ENCODE measurements around the gene NDUFS3. TPM values are rescaled to one million over a fixed set of nuclear protein-coding genes. Genes with fewer than 3 reads are reported as not detected.

NDUFS3 gene
- total RNA-seq, 1 donor = 66.1 TPM

- no peak for DNase-seq (ENCODE audit: low read depth)
- no peak overlapping the region for H3K4me3 ChIP-seq (ENCODE audit: low read depth, low read length)
- TF ChIP-seq, protein P1, sequence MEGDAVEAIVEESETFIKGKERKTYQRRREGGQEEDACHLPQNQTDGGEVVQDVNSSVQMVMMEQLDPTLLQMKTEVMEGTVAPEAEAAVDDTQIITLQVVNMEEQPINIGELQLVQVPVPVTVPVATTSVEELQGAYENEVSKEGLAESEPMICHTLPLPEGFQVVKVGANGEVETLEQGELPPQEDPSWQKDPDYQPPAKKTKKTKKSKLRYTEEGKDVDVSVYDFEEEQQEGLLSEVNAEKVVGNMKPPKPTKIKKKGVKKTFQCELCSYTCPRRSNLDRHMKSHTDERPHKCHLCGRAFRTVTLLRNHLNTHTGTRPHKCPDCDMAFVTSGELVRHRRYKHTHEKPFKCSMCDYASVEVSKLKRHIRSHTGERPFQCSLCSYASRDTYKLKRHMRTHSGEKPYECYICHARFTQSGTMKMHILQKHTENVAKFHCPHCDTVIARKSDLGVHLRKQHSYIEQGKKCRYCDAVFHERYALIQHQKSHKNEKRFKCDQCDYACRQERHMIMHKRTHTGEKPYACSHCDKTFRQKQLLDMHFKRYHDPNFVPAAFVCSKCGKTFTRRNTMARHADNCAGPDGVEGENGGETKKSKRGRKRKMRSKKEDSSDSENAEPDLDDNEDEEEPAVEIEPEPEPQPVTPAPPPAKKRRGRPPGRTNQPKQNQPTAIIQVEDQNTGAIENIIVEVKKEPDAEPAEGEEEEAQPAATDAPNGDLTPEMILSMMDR (IDR thresholded peaks at IDR 0.05; ENCODE audit: insufficient read depth, low read depth, low read length) = no peak
Measured at GRCh38 chr11:47592251-47592650, 13.4 kb downstream of the NDUFS3 start.

DNA sequence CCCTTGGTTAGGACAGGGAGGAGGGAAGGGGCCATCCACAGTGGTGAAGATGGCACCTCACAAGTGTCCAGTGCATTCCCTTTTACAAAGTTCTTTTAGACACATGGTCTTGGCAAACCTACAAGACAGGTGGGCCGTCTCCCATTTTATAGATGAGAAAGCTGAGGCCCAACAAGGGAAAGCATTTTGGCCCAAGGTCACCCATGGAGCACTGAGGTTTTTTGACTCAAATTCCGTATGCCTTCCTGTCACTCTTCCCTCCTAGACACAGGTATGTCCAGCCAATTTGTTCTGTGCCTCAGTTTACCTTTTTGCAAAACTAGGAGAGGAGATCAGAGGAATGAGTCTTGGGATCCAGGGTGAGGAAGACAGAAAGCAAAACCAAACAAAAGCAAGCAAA, 14.1 kb downstream of the NDUFS3 start:
- no peak overlapping the region for H3K4me3 ChIP-seq (ENCODE audit: low read depth, low read length)
- TF ChIP-seq, protein P1 (IDR thresholded peaks at IDR 0.05; ENCODE audit: insufficient read depth, low read depth, low read length) = no peak
- no peak for DNase-seq (ENCODE audit: low read depth)

- TF ChIP-seq, protein P1 (IDR thresholded peaks at IDR 0.05; ENCODE audit: insufficient read depth, low read depth, low read length) = no peak
- H3K4me3 ChIP-seq (ENCODE audit: low read depth, low read length) = peak overlapping the region; percentile 43
- no peak for DNase-seq (ENCODE audit: low read depth)
Measured at GRCh38 chr11:47593492-47593933, 14.6 kb downstream of the NDUFS3 start.

DNA sequence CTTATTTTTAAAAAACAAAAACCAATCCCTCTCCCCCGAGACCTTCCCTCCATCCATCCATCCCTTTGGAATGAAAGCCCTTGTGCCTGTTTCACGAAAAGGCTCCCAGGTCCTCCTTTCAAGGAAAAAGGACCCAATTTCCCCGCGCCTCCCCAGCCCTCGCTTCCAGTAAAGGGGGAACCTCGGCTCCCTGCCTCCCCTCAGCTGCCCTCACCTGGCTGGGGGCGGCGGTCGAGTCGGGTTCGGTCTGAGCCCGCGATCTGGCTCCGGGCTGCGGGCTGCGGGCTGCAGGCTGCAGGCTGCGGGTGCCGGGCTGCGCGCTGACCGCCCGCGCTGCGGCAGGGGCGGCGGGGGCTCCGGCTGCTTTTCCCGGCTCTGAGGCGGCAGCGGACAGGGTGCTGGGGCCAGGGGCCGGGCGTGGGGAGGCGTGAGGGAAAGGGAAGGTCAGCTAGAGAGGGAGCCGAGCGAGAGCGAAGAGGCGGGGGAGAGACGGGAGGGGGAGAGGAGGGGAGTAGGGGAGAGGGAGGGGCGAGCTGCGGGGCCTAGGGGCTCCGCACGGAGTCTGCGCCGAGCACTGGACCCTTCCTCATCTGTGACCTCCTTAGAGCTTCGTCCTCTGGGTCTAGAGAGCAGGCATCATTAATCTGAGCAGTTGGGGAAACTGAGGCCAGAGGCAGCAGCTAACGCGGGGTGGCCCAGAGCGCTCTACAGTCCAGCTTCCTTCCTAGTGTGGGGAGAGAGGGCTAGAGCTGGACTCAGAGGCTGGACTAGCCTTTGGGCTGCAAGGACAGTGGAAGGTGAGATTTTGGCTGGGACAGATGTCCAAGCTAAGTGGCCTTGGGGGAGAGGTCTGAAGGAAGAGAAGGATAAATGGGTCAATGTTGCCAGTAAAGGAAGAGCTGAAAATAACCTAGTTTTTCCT, 15.3 kb downstream of the NDUFS3 start, which contains the start of gene C1QTNF4:
Gene C1QTNF4, minus strand, starts transcription at position 478 of the 922 bp plus-strand sequence. CDS start 3,601 bp downstream, outside the sequence.
- TF ChIP-seq, protein P1 (IDR thresholded peaks at IDR 0.05; ENCODE audit: insufficient read depth, low read depth, low read length) = no peak
- H3K4me3 ChIP-seq (ENCODE audit: low read depth, low read length) = peak within 1 kb of the TSS; percentile 43
- DNase-seq (ENCODE audit: low read depth) = no peak

DNA sequence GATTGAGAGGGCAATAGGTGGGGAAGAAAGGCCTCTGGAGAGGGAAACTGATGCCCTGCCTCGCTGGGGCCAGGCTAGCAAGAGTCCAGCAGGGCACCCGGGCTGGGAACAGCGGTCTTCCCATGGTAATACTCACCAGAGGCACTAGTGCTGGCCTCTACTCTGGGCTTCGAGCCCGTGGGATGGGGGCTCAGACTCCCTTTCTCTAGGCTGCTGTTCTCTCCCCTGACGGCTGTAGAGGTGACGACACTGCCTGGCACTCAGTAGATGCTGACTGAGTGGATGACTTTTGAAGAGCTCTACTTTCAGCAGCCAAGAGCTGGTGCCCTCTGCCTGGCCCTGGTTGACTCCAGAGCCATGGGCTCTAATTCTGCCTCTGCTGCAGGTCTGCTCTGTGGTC, 16.2 kb downstream of the NDUFS3 start:
- no peak for DNase-seq (ENCODE audit: low read depth)
- TF ChIP-seq, protein P1 (IDR thresholded peaks at IDR 0.05; ENCODE audit: insufficient read depth, low read depth, low read length) = no peak
- no peak overlapping the region for H3K4me3 ChIP-seq (ENCODE audit: low read depth, low read length)

DNA sequence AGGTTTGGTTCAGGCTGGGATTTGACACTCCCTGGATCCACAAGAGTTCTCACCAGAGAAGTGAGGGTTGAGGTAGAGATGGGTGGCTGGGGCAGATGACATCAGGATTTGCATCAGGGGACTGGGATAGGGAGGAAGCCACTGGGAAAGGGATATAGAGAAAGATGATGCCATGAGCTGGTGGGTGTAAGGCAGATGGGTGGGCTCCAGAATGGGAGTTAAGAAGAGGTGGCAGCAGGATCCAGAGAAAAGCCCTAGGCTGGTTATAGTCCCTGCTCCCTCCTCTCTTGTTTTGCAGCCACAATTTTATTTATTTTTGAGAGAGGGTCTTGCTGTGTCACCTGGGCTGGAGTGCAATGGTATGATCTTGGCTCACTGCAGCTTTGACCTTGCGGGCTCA, 17.1 kb downstream of the NDUFS3 start:
- TF ChIP-seq, protein P1 (IDR thresholded peaks at IDR 0.05; ENCODE audit: insufficient read depth, low read depth, low read length) = no peak
- no peak for DNase-seq (ENCODE audit: low read depth)

More for the DNA sequence above, 17.1 kb downstream of the NDUFS3 start:
- H3K4me3 ChIP-seq (ENCODE audit: low read depth, low read length) = no peak overlapping the region

Measured in fibroblast of villous mesenchyme (primary cell).